HFFc6 (cell line): ENCODE data around the gene ADGRF1. TPM values are rescaled to one million over a fixed set of nuclear protein-coding genes. Genes with fewer than 3 reads are reported as not detected.

Experiments
- DNase-seq: peaks from one replicate; pipeline ENCODE4 v3.0.0-alpha.2; 2018
- H3K27ac Mint-ChIP-seq: 2 replicates; pipeline ENCODE4 v1.8.0; 2020; ENCODE audit warnings: mild to moderate bottlenecking, mixed read lengths
- H3K27me3 Mint-ChIP-seq: 2 replicates; pipeline ENCODE4 v1.8.0; 2021; ENCODE audit warnings: mild to moderate bottlenecking, moderate library complexity, mixed read lengths; ENCODE audit not compliant: insufficient read depth
- H3K36me3 Mint-ChIP-seq: 2 replicates; pipeline ENCODE4 v1.8.0; 2021; ENCODE audit warnings: low read depth, mixed read lengths
- H3K4me1 Mint-ChIP-seq: 2 replicates; pipeline ENCODE4 v1.8.0; 2020; ENCODE audit warnings: low read depth, mixed read lengths
- H3K4me3 Mint-ChIP-seq: 2 replicates; pipeline ENCODE4 v1.8.0; 2020; ENCODE audit warnings: mild to moderate bottlenecking, moderate library complexity, mixed read lengths
- H3K9me3 Mint-ChIP-seq: 2 replicates; pipeline ENCODE4 v1.8.0; 2020; ENCODE audit warnings: mild to moderate bottlenecking, mixed read lengths
- CTCF ChIP-seq: fragments of 200-600 bp; sonication (generic); IDR thresholded peaks from 2 replicates; pipeline ENCODE4 v1.5.0; 2021; ENCODE audit warnings: antibody characterized with exemption, mild to moderate bottlenecking
- total RNA-seq, 6 experiments: library from RNA; stranded (reverse); fragmentation: NEBNext Ultra II Directional; extraction: Animal tissue kit (Norgen Biotek cat#: 25700); gene quantifications; 2 replicates in 1 of 6; 3 replicates in 5 of 6; pipeline ENCODE4 v1.2.3, GENCODE V29; 2021

Gene ADGRF1
- total RNA-seq, 6 experiments from 2014 or later = not detected

GRCh38 chr6:46959419-46959818 is 82.7 kb downstream of the ADGRF1 start:
- Mint-ChIP-seq H3K4me3 (no peak overlapping the region), H3K4me1 (no peaks in the 10 kb centered on the region), H3K9me3 (no peaks in the 10 kb centered on the region), H3K27ac (no peak overlapping the region), H3K36me3 (no peaks in the 10 kb centered on the region), H3K27me3 (peaks cover 6% of the 10 kb centered on the region; the same call in 1 of the 2 replicates)
- no peak for TF ChIP-seq CTCF
- DNase-seq = no peak

GRCh38 chr6:46956409-46956808 is 85.7 kb downstream of the ADGRF1 start:
- H3K27me3 Mint-ChIP-seq = peaks cover 11% of the 10 kb centered on the region
- no peak overlapping the region for H3K27ac Mint-ChIP-seq
- no peak for DNase-seq
- TF ChIP-seq CTCF = no peak
- no peaks in the 10 kb centered on the region; the same call in 1 of the 2 replicates for H3K9me3 Mint-ChIP-seq
- no peaks in the 10 kb centered on the region for H3K4me1 Mint-ChIP-seq
- H3K36me3 Mint-ChIP-seq = no peaks in the 10 kb centered on the region
- H3K4me3 Mint-ChIP-seq = no peak overlapping the region

GRCh38 chr6:46954837-46955451 is 87.2 kb downstream of the ADGRF1 start:
- no peak overlapping the region for H3K4me3 Mint-ChIP-seq
- H3K27me3 Mint-ChIP-seq = peaks cover 17% of the 10 kb centered on the region
- no peak for TF ChIP-seq CTCF
- no peaks in the 10 kb centered on the region for H3K4me1 Mint-ChIP-seq
- no peak overlapping the region for H3K27ac Mint-ChIP-seq
- no peaks in the 10 kb centered on the region for H3K36me3 Mint-ChIP-seq
- H3K9me3 Mint-ChIP-seq = peaks cover 4% of the 10 kb centered on the region; the same call in 1 of the 2 replicates
- no peak for DNase-seq

GRCh38 chr6:46953921-46954320 is 88.2 kb downstream of the ADGRF1 start:
- peaks cover 15% of the 10 kb centered on the region for H3K27me3 Mint-ChIP-seq
- H3K4me3 Mint-ChIP-seq = no peak overlapping the region
- no peaks in the 10 kb centered on the region for H3K4me1 Mint-ChIP-seq
- DNase-seq = no peak
- no peak overlapping the region for H3K27ac Mint-ChIP-seq
- H3K9me3 Mint-ChIP-seq = peaks cover 4% of the 10 kb centered on the region; the same call in 1 of the 2 replicates
- no peak for TF ChIP-seq CTCF
- H3K36me3 Mint-ChIP-seq = no peaks in the 10 kb centered on the region

GRCh38 chr6:46949632-46950280 is 92.4 kb downstream of the ADGRF1 start:
- Mint-ChIP-seq H3K27ac (no peak overlapping the region), H3K9me3 (peaks cover 15% of the 10 kb centered on the region; the same call in 1 of the 2 replicates), H3K4me3 (no peak overlapping the region), H3K4me1 (no peaks in the 10 kb centered on the region), H3K36me3 (no peaks in the 10 kb centered on the region; the same call in 1 of the 2 replicates), H3K27me3 (peaks cover 16% of the 10 kb centered on the region)
- no peak for DNase-seq
- no peak for TF ChIP-seq CTCF
